ENCODE results near the gene PRELP. TPM values are rescaled to one million over a fixed set of nuclear protein-coding genes. Genes with fewer than 3 reads are reported as not detected.

The PRELP gene
- total RNA-seq, 2 donors from 2014 or later, result 0.07 TPM; not detected in 1

DNA sequence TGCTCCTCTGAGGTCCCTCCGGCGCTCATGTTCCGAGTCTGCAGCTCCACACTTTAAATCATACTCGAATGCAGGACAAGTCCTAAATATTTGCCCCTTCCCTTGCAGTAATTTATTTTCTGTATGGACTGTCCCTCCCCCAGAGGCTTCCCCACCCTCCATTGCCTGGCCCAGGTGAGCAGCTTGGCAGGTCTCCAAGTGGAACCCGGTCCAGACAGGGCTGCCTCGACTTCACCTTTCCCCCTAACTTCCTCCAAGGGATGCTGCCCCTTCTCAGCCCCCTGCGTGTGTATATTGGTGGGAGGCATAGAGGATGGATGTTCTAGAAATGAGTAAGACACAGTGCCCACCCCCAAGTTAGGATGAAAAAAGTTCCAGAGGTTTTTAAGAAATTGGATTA, 12.9 kb downstream of the PRELP start:
- Mint-ChIP-seq H3K9me3 (no peaks in the 10 kb centered on the region), H3K36me3 (no peaks in the 10 kb centered on the region), H3K27ac (no peak overlapping the region)
- DNase-seq (ENCODE audit: low spot score in 2 of 2), result no peak
- no peak for ATAC-seq

GRCh38 chr1:203490607-203491006, 15.0 kb downstream of the PRELP start:
- ATAC-seq (no peak), DNase-seq (ENCODE audit: low spot score in 2 of 2) (no peak)
- Mint-ChIP-seq H3K36me3 (no peaks in the 10 kb centered on the region), H3K9me3 (no peaks in the 10 kb centered on the region), H3K27ac (no peak overlapping the region)

DNA sequence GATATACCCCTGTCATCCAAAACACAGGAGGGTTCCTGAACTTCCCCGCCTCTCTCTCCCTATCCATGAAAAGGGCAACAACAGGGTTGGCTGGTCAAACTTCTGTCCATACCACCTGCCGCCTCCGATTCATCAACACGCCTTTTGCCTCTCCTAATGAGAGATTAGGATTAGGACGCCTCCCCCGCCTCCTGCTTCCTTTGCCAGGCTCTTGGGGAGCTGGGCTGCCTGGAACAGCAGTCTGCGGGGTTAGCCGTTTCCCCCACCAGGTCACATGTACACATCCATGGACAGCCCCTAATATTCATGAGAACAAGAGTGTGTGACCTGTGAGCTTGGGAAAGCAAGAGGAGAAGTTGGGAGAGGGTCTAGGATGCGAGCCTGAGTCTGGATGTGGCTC, 16.1 kb downstream of the PRELP start:
- DNase-seq (ENCODE audit: low spot score in 2 of 2) (no peak), ATAC-seq (no peak)
- H3K36me3 Mint-ChIP-seq, result no peaks in the 10 kb centered on the region
- H3K9me3 Mint-ChIP-seq, result no peaks in the 10 kb centered on the region
- H3K27ac Mint-ChIP-seq, result peak overlapping the region in 1 of 2 donors; percentile 1

GRCh38 chr1:203492082-203492747, 16.6 kb downstream of the PRELP start:
- H3K27ac Mint-ChIP-seq, result peak overlapping the region in 1 of 2 donors; percentile 1
- H3K36me3 Mint-ChIP-seq, result no peaks in the 10 kb centered on the region
- no peak for DNase-seq (ENCODE audit: low spot score in 2 of 2)
- no peaks in the 10 kb centered on the region for H3K9me3 Mint-ChIP-seq
- ATAC-seq, result no peak

- DNase-seq (ENCODE audit: low spot score in 2 of 2), result no peak
- no peak for ATAC-seq
Observed at GRCh38 chr1:203492748-203493130, 17.1 kb downstream of the PRELP start.

DNA sequence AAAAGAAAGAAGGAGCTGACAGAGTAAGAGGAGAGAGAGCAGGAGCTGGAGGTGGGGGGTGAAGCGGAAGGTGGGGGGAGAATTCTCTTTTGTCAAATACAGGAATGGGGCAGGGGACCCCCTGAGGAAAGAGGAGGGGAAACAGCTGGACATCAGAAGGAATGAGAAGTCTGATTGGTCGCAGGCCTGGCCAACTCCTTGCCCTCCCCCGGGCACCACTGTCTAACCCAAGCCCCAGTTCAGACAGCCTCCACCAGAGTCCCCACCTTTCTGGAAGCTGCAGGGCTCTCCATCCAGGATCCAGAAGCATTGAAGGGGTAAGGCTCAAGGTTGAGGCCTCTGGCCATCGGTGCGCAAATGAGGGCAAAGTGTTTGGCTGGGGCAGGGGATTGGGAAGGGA, 18.3 kb downstream of the PRELP start, which contains the start of gene OPTC:
OPTC (plus strand) TSS at position 253 of the 400 bp plus-strand sequence. CDS start 1,853 bp downstream, outside the sequence.
- H3K27ac Mint-ChIP-seq, result peak within 1 kb of the TSS in 1 of 2 donors; percentile 55
- H3K36me3 Mint-ChIP-seq, result no peaks in the 10 kb centered on the region
- DNase-seq (ENCODE audit: low spot score in 2 of 2) (no peak), ATAC-seq (no peak)
- H3K9me3 Mint-ChIP-seq, result no peaks in the 10 kb centered on the region

More at GRCh38 chr1:203492748-203493130, 17.1 kb downstream of the PRELP start:
- Mint-ChIP-seq H3K36me3 (no peaks in the 10 kb centered on the region), H3K27ac (no peak overlapping the region), H3K9me3 (no peaks in the 10 kb centered on the region)

DNA sequence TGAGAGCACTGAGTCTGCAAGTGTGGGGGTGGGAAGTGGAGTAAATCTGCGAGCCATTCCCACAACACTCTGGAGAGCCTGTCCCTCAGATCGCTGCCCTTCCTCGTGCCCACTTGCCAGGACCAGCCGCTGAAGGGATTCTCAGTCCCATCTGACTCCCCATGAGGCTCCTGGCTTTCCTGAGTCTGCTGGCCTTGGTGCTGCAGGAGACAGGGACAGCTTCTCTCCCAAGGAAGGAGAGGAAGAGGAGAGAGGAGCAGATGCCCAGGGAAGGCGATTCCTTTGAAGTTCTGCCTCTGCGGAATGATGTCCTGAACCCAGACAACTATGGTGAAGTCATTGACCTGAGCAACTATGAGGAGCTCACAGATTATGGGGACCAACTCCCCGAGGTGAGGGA, 20.2 kb downstream of the PRELP start:
- no peaks in the 10 kb centered on the region for H3K9me3 Mint-ChIP-seq
- H3K27ac Mint-ChIP-seq, result no peak overlapping the region
- H3K36me3 Mint-ChIP-seq, result no peaks in the 10 kb centered on the region
- DNase-seq (ENCODE audit: low spot score in 2 of 2) (no peak), ATAC-seq (no peak)

- Mint-ChIP-seq H3K36me3 (no peaks in the 10 kb centered on the region), H3K27ac (no peak overlapping the region), H3K9me3 (no peaks in the 10 kb centered on the region)
- DNase-seq (ENCODE audit: low spot score in 2 of 2) (no peak), ATAC-seq (no peak)
Observed at GRCh38 chr1:203497269-203497777, 21.7 kb downstream of the PRELP start.

GRCh38 chr1:203499643-203500278, 24.2 kb downstream of the PRELP start:
- ATAC-seq, result no peak
- H3K27ac Mint-ChIP-seq, result no peak overlapping the region
- H3K36me3 Mint-ChIP-seq, result no peaks in the 10 kb centered on the region
- H3K9me3 Mint-ChIP-seq, result no peaks in the 10 kb centered on the region
- DNase-seq (ENCODE audit: low spot score in 2 of 2), result no peak

DNA sequence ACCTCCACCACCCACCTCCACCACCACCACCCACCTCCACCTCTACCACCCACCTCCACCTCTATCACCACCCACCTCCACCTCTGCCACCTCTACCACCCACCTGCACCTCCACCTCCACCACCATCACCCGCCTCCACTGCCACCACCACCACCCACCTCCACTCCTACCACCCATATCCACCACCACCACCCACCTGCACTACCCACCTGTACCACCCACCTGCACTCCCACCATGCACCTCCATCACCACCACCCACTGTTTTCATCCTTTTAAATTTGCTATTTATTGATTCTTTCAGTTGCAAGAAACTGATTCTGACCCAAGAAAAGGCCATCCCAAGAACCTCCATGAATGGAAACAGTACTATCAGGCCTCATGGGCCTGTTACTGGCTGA, 24.7 kb downstream of the PRELP start:
- Mint-ChIP-seq H3K36me3 (no peaks in the 10 kb centered on the region), H3K9me3 (no peaks in the 10 kb centered on the region), H3K27ac (no peak overlapping the region)
- no peak for DNase-seq (ENCODE audit: low spot score in 2 of 2)
- ATAC-seq, result no peak

DNA sequence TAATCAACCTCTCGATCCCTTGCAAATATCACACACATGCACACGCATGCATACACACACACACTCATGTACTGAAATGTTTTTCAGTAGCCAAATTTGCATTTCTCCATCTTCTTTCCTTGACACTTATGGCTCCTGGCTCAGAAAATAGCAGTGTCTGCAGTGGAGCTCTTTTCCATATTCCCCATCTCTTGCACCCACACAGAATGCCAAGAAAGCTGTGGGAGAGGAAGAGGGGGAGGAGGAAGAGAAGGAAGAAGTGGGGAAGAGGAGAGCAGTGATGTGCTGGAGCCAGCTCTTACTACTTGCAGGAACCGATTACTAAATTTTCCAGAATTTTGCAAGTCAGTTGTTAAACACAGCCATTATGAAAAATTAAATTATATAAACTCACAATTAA, 28.2 kb downstream of the PRELP start:
- H3K27ac Mint-ChIP-seq, result peak overlapping the region in 1 of 2 donors; percentile 10
- ATAC-seq (no peak), DNase-seq (ENCODE audit: low spot score in 2 of 2) (no peak)
- H3K9me3 Mint-ChIP-seq, result no peaks in the 10 kb centered on the region
- no peaks in the 10 kb centered on the region for H3K36me3 Mint-ChIP-seq

DNA sequence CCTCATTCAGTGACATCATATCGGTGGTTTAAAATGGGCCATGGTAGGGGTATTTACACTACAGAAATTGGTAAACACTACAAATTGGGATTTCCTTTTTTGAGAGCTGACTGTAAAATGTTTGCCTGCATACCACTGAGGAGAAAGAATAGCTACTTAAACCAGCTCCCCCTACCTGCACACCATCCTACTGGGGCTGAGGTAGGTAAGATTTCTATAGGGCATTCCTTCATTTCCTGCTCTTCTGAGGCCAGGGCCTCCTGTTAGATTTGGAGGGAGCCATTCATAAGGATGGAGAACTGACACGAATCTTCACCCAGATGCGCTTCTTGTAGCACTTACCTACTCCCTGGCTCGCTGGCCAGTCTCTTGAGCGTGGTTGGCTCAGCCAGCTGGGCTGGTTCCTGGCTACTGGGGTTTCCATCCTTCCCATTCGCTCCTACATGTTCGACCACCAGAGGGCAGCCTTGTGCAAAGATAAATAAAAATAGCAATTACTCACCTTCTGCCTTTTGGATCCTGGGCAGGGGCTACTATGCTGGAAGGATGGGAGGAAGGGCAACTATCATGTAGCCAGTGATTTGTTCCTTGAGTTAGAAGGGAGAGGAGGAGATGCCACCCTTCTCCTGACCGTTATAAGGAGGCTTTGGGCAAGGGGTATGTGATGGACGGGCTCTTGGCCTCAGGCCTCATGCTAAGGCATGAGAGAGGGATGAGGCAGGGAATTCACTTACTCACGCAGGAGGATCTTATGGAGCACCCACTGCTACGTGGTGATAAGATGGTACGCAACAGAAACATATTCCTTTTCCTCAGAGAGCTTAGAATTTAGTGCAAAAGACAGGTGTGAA, 29.0 kb downstream of the PRELP start:
- ATAC-seq, result peak; percentile 88 to 92
- no peak overlapping the region for H3K27ac Mint-ChIP-seq
- DNase-seq (ENCODE audit: low spot score in 2 of 2), result peak; percentile 69 to 82
- no peaks in the 10 kb centered on the region for H3K9me3 Mint-ChIP-seq
- H3K36me3 Mint-ChIP-seq, result no peaks in the 10 kb centered on the region

DNA sequence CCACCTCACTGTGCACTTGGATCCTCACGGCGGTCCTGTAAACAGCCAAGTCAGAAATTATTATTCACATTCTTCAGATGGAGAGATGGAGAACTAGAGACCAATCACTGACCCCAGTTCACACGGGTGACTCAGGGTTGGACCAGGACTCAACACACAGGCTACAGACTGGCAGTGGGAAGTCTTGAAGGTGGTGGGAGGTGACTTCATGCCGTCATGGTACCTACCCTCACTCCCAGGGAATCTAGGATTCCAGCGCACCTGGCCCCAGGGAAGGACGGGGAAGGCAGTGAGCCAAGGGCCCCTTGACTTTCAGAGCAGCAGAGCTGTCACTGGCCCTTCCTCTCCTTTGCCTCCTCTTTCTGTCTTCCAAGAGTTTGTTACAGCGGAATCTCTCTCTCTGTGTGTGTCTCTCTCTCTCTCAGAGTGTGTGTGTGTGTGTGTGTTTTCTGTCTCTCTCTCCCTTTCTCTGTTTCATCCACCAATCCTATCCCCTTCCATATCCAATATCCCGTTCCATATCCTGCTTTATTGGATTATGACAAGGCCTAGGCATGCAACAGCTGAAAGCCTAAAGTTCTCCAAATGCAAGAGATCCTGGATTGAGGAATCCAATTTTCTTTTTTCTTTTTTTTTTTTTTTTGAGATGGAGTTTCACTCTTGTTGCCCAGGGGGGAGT, 30.1 kb downstream of the PRELP start:
- H3K27ac Mint-ChIP-seq, result no peak overlapping the region
- H3K9me3 Mint-ChIP-seq, result no peaks in the 10 kb centered on the region
- DNase-seq (ENCODE audit: low spot score in 2 of 2), result no peak
- no peak for ATAC-seq
- H3K36me3 Mint-ChIP-seq, result no peaks in the 10 kb centered on the region

DNA sequence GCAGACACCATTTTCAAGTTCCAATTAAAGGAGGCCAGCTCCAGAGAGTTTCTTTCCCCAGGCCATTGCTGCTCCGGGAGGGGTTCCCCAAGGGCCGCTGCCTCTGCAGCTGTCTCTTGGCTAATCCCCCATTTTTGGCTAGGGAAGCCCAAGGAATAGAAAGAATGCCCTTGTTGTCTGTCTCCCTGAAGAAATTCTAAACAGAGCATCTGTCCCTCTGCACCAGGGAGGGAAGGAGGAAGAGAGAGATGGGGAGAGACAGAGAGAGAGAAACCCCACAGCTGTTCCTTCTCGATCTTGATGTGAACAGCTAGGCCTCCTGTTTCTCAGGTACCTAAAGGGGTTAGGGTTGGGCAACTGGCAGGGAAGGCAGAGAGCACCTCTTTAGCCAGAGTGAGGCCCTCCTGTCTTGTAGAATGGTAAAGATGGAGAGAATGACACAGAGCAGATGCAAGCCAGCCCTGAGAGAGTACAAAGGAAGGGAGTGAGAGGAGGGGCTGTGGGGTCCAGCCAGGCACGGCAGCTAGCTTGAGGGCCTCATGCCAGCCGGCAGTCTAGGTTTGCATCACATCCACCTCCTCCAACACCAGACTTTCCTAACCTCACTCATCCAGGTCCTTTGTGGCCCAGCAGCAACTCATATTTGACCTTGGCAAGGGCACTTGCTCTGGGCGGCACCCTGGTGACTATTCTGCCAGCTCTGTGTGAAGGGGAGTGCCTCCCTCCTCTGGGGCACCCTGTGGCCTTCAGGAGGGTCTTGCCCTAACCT, 31.4 kb downstream of the PRELP start:
- H3K36me3 Mint-ChIP-seq, result no peaks in the 10 kb centered on the region
- peak overlapping the region in 1 of 2 donors; percentile 51 for H3K27ac Mint-ChIP-seq
- peak in 1 of 2 donors; percentile 6 for ATAC-seq

GRCh38 chr1:203507759-203508158, 32.2 kb downstream of the PRELP start:
- H3K27ac Mint-ChIP-seq, result peak overlapping the region in 1 of 2 donors; percentile 51
- H3K36me3 Mint-ChIP-seq, result no peaks in the 10 kb centered on the region
- no peak for ATAC-seq
- no peaks in the 10 kb centered on the region for H3K9me3 Mint-ChIP-seq
- no peak for DNase-seq (ENCODE audit: low spot score in 2 of 2)

More for the DNA sequence above, 31.4 kb downstream of the PRELP start:
- DNase-seq (ENCODE audit: low spot score in 2 of 2), result no peak
- no peaks in the 10 kb centered on the region for H3K9me3 Mint-ChIP-seq
